Esophagus squamous epithelium (tissue), 4 donors: ENCODE data around the gene GLRA1.

Source experiments
- POLR2A ChIP-seq, 4 donors: fragments of 450-650 bp; IDR thresholded peaks; one replicate each; pipeline ENCODE4 v1.6.1; 2017; ENCODE audit warnings: antibody characterized with exemption in 4 of 4, mild to moderate bottlenecking in 4 of 4, moderate library complexity in 3 of 4
- TF ChIP-seq, protein P1 (sequence below), 6 experiments: fragments of 450-650 bp in 4 of 6; fragments of 200-600 bp in 2 of 6; sonication (generic) in 2 of 6; IDR thresholded peaks; one replicate each; pipeline ENCODE4 v1.5.1; 2016 to 2019; ENCODE audit warnings: antibody characterized with exemption in 6 of 6, mild to moderate bottlenecking in 4 of 6, moderate library complexity in 4 of 6

DNA sequence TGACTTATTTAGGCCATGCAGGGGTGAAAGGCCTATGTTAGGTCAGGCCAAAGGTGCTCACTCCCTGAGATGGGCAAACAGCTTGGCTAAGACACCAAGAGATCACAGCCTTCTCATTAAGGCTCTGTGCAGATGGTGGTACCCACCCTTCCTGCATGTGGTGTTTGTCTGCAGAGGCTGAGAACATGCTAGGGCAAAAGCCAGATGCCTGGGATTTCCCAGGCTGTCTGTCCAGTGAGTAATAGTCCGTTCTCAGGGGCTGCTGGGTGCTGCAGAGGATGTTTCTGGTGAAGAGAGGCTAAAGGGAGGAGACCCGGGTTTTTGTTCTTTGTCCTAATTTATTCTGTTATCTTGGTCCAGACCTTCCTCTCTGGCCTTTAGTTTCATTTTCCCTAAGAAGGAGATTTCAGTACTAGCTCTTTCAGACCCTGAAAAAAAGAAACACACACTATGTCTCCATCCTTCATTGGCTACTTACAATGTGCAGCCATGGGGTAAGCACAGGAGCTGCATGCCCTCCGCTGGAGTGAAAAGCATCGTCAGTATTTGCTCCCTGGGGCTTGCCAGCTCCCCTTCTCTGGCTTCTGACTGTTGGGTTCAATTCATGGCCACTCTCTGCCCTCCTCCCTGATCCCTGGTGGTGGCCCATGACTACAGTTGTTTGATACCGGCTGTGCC, 23.4 kb upstream of the GLRA1 start:
- no peak for TF ChIP-seq POLR2A (IDR thresholded peaks at IDR 0.05)
- TF ChIP-seq, protein P1, sequence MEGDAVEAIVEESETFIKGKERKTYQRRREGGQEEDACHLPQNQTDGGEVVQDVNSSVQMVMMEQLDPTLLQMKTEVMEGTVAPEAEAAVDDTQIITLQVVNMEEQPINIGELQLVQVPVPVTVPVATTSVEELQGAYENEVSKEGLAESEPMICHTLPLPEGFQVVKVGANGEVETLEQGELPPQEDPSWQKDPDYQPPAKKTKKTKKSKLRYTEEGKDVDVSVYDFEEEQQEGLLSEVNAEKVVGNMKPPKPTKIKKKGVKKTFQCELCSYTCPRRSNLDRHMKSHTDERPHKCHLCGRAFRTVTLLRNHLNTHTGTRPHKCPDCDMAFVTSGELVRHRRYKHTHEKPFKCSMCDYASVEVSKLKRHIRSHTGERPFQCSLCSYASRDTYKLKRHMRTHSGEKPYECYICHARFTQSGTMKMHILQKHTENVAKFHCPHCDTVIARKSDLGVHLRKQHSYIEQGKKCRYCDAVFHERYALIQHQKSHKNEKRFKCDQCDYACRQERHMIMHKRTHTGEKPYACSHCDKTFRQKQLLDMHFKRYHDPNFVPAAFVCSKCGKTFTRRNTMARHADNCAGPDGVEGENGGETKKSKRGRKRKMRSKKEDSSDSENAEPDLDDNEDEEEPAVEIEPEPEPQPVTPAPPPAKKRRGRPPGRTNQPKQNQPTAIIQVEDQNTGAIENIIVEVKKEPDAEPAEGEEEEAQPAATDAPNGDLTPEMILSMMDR (IDR thresholded peaks at IDR 0.05) = no peak
